Suprapubic skin (tissue), 4 donors: ENCODE measurements around the gene GPR22. TPM values are rescaled to one million over a fixed set of nuclear protein-coding genes. Genes with fewer than 3 reads are reported as not detected.

ENCODE experiments used
- DNase-seq, 2 donors: peaks; one replicate each; pipeline ENCODE4 v3.0.0-alpha.2; 2019; ENCODE audit warnings: low spot score in 2 of 2
- H3K27ac ChIP-seq: fragments of 200-600 bp; sonication (generic); one replicate; pipeline ENCODE4 v1.5.1; 2019
- H3K27me3 ChIP-seq: fragments of 200-600 bp; sonication (generic); one replicate; pipeline ENCODE4 v1.5.1; 2019
- H3K36me3 ChIP-seq: fragments of 200-600 bp; sonication (generic); one replicate; pipeline ENCODE4 v1.5.1; 2019
- H3K4me1 ChIP-seq: fragments of 200-600 bp; sonication (generic); one replicate; pipeline ENCODE4 v1.5.1; 2019
- H3K4me3 ChIP-seq: fragments of 200-600 bp; sonication (generic); one replicate; pipeline ENCODE4 v1.5.1; 2019; ENCODE audit warnings: mild to moderate bottlenecking
- H3K9me3 ChIP-seq: fragments of 200-600 bp; sonication (generic); one replicate; pipeline ENCODE4 v1.5.1; 2019
- CTCF ChIP-seq, 2 donors: fragments of 200-600 bp in 1 of 2; fragments of 450-650 bp in 1 of 2; sonication (generic) in 1 of 2; IDR thresholded peaks; one replicate each; pipeline ENCODE4 v1.5.1; 2016 to 2019; ENCODE audit warnings: antibody characterized with exemption in 2 of 2, mild to moderate bottlenecking in 1 of 2, moderate library complexity in 1 of 2
- EP300 ChIP-seq: sonication (generic); formaldehyde crosslinking; IDR thresholded peaks from one replicate; pipeline ENCODE4 v1.6.1; 2017; ENCODE audit warnings: antibody characterized with exemption
- POLR2A ChIP-seq, 2 donors: fragments of 450-650 bp; IDR thresholded peaks; one replicate each; pipeline ENCODE4 v1.6.1; 2017; ENCODE audit warnings: antibody characterized with exemption in 2 of 2, mild to moderate bottlenecking in 2 of 2, moderate library complexity in 2 of 2
- POLR2AphosphoS5 ChIP-seq, 3 donors: sonication (generic); formaldehyde crosslinking; IDR thresholded peaks; one replicate each; pipeline ENCODE4 v1.6.1; 2017; ENCODE audit warnings: antibody characterized with exemption in 3 of 3
- WGBS: methylation state at CpG from one replicate; pipeline ENCODE4 v1.1.5; 2018; 5-methylcytosine and 5-hydroxymethylcytosine counted together
- total RNA-seq, 4 donors: library from RNA; depleted of rRNA; stranded (reverse); fragments of >200 nt; gene quantifications; one replicate each; pipeline ENCODE4 v1.1.0, GENCODE V29; 2016

Gene GPR22
- total RNA-seq, 4 donors from 2014 or later: not detected

- H3K36me3 ChIP-seq: no peaks in the 10 kb centered on the region
- WGBS: 93% methylated on average over 3 of the region's 3 CpGs
- DNase-seq: no peak
- no peak overlapping the region for H3K4me3 ChIP-seq
- TF ChIP-seq EP300 (no peak), CTCF (IDR thresholded peaks at IDR 0.05) (no peak), POLR2AphosphoS5 (IDR thresholded peaks at IDR 0.05) (no peak), POLR2A (IDR thresholded peaks at IDR 0.05) (no peak)
- H3K27me3 ChIP-seq: no peaks in the 10 kb centered on the region
- no peak overlapping the region for H3K27ac ChIP-seq
- H3K4me1 ChIP-seq: no peaks in the 10 kb centered on the region
- H3K9me3 ChIP-seq: no peaks in the 10 kb centered on the region
Measured at GRCh38 chr7:107494315-107494751, 24.5 kb downstream of the GPR22 start.

DNA sequence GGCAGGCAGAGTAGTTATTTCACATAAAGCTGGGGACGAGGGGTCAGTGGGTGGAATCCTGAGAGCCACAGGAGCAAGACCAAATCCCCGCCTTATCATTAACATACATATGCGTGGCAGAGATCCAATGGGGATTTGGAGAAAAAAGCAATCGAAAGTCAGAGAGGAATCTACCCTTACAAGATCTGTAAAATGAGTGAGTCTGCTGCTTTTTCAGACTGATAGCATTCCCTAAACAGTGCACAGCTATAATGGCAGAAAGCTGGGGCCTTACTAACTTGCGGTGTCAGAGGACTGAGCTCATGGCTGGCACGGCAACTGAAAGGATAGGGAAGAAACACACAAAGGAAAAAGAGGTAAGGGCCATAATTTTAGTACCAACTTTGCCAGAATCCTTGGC lies 25.0 kb downstream of the GPR22 start:
- no peaks in the 10 kb centered on the region for H3K4me1 ChIP-seq
- no peak overlapping the region for H3K27ac ChIP-seq
- no peaks in the 10 kb centered on the region for H3K27me3 ChIP-seq
- 94% methylated on average over 6 of the region's 6 CpGs for WGBS
- H3K4me3 ChIP-seq: no peak overlapping the region
- no peaks in the 10 kb centered on the region for H3K9me3 ChIP-seq
- no peaks in the 10 kb centered on the region for H3K36me3 ChIP-seq
- TF ChIP-seq POLR2A (IDR thresholded peaks at IDR 0.05) (no peak), POLR2AphosphoS5 (IDR thresholded peaks at IDR 0.05) (no peak), EP300 (no peak), CTCF (IDR thresholded peaks at IDR 0.05) (no peak)
- DNase-seq: no peak

- Histone ChIP-seq H3K27ac (no peak overlapping the region), H3K9me3 (no peaks in the 10 kb centered on the region), H3K4me1 (no peaks in the 10 kb centered on the region), H3K4me3 (no peak overlapping the region), H3K36me3 (no peaks in the 10 kb centered on the region), H3K27me3 (no peaks in the 10 kb centered on the region)
- DNase-seq: no peak
- TF ChIP-seq POLR2A (IDR thresholded peaks at IDR 0.05): no peak
- TF ChIP-seq CTCF (IDR thresholded peaks at IDR 0.05): no peak
- no peak for TF ChIP-seq EP300
- no peak for TF ChIP-seq POLR2AphosphoS5 (IDR thresholded peaks at IDR 0.05)
Measured at GRCh38 chr7:107495516-107495915, 25.7 kb downstream of the GPR22 start.

- no peaks in the 10 kb centered on the region for H3K27me3 ChIP-seq
- H3K9me3 ChIP-seq: no peaks in the 10 kb centered on the region
- no peak for DNase-seq
- H3K4me3 ChIP-seq: no peak overlapping the region
- no peak overlapping the region for H3K27ac ChIP-seq
- H3K4me1 ChIP-seq: no peaks in the 10 kb centered on the region
- TF ChIP-seq EP300 (no peak), POLR2AphosphoS5 (IDR thresholded peaks at IDR 0.05) (no peak), CTCF (IDR thresholded peaks at IDR 0.05) (no peak), POLR2A (IDR thresholded peaks at IDR 0.05) (no peak)
- WGBS: 84% methylated on average over 4 of the region's 4 CpGs
- no peaks in the 10 kb centered on the region for H3K36me3 ChIP-seq
Measured at GRCh38 chr7:107499731-107500130, 29.9 kb downstream of the GPR22 start.

GRCh38 chr7:107501593-107501992 lies 31.7 kb downstream of the GPR22 start:
- Histone ChIP-seq H3K27ac (no peak overlapping the region), H3K9me3 (no peaks in the 10 kb centered on the region), H3K36me3 (no peaks in the 10 kb centered on the region), H3K4me3 (no peak overlapping the region), H3K4me1 (peaks cover 14% of the 10 kb centered on the region), H3K27me3 (no peaks in the 10 kb centered on the region)
- DNase-seq: no peak
- peak in 1 of 2 donors; percentile 10 for TF ChIP-seq CTCF (IDR thresholded peaks at IDR 0.05)
- TF ChIP-seq POLR2A (IDR thresholded peaks at IDR 0.05): no peak
- 62% methylated on average over 1 of the region's 1 CpG for WGBS
